Fibroblast of mammary gland (primary cell): ENCODE data around the gene MBOAT2.
"Not testable (repeated sequence)": the region's sequence is repeated elsewhere in the genome, so short reads cannot be mapped to it uniquely, and the experiment has no call there.

Experiments used
- DNase-seq: peaks from one replicate; pipeline ENCODE4 v3.0.0-alpha.2; 2010; ENCODE audit warnings: low read depth
- H3K4me3 ChIP-seq: 2 replicates; pipeline ENCODE4 v1.5.1; 2011; ENCODE audit warnings: low read depth, mild to moderate bottlenecking, low read length, moderate library complexity; ENCODE audit not compliant: control insufficient read depth
- CTCF ChIP-seq: conservative IDR thresholded peaks from 2 replicates; pipeline ENCODE4 v1.5.1; 2011; ENCODE audit warnings: low read depth, low read length, inconsistent platforms; ENCODE audit not compliant: control insufficient read depth, insufficient read depth

Gene MBOAT2

GRCh38 chr2:8925411-8925810 lies 78.1 kb downstream of the MBOAT2 start:
- no peak for DNase-seq
- H3K4me3 ChIP-seq: no peak overlapping the region
- no peak for TF ChIP-seq CTCF

GRCh38 chr2:8923183-8923582 lies 80.3 kb downstream of the MBOAT2 start:
- no peak overlapping the region for H3K4me3 ChIP-seq
- TF ChIP-seq CTCF: no peak
- no peak for DNase-seq

- TF ChIP-seq CTCF: no peak
Measured at GRCh38 chr2:8922431-8922830, 81.1 kb downstream of the MBOAT2 start.

GRCh38 chr2:8918412-8918811 lies 85.1 kb downstream of the MBOAT2 start:
- TF ChIP-seq CTCF: no peak
- H3K4me3 ChIP-seq: no peak overlapping the region
- no peak for DNase-seq

More at GRCh38 chr2:8922431-8922830, 81.1 kb downstream of the MBOAT2 start:
- H3K4me3 ChIP-seq: no peak overlapping the region
- no peak for DNase-seq

GRCh38 chr2:8915941-8916340 lies 87.5 kb downstream of the MBOAT2 start:
- H3K4me3 ChIP-seq: no peak overlapping the region
- no peak for TF ChIP-seq CTCF
- no peak for DNase-seq

- not testable (repeated sequence) for DNase-seq, H3K4me3 ChIP-seq
Measured at GRCh38 chr2:8913767-8914166, 89.7 kb downstream of the MBOAT2 start.

DNA sequence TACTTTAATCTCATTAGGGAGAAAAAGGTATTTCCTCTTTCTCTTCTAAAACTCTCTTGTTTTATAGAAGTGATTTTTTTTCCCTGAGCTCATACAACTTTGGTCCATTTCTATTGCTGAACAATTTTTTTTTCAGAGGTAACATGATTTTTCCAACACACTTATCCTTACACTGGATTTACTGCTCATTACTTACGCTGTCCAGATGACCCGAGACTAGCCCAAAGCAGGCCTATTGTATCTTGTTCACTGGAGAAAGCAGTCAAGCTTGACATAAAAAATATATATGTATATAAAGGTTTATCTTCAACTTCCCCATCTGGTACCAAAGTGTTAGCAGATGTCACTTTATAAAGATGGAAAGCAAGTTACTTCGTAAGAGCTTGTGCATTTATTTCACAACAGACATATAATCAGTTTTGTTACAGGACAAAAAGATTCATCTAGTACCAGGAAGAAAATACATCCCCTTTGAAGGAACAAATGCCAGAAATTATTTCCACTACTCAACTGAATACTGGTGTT lies 95.7 kb downstream of the MBOAT2 start:
- H3K4me3 ChIP-seq: no peak overlapping the region
- no peak for DNase-seq
- no peak for TF ChIP-seq CTCF

GRCh38 chr2:8903924-8904323 lies 99.6 kb downstream of the MBOAT2 start:
- not testable (repeated sequence) for DNase-seq, H3K4me3 ChIP-seq

DNA sequence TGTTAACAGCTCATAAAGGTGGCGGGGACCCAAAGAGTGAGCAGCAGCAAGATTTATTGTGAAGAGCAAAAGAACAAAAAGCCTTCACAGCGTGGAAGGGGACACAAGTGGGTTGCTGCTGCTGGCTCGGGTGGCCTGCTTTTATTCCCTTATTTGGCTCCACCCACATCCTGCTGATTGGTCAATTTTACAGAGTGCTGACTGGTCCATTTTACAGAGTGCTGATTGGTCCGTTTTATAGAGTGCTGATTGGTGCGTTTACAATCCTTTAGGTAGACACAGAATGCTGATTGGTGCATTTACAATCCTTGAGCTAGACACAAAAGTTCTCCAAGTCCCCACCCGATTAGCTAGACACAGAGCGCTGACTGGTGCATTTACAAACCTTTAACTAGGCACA lies 100.7 kb downstream of the MBOAT2 start:
- not testable (repeated sequence) for DNase-seq, H3K4me3 ChIP-seq

- not testable (repeated sequence) for H3K4me3 ChIP-seq, DNase-seq
Measured at GRCh38 chr2:8897206-8897605, 106.3 kb downstream of the MBOAT2 start.

GRCh38 chr2:8896671-8897070 lies 106.8 kb downstream of the MBOAT2 start:
- DNase-seq: not testable (repeated sequence)

More at GRCh38 chr2:8896671-8897070, 106.8 kb downstream of the MBOAT2 start:
- not testable (repeated sequence) for H3K4me3 ChIP-seq
